Measurements from ENCODE around the gene LRCH3.

The LRCH3 gene

GRCh38 chr3:197791113-197791891, at the start of gene LRCH3:
LRCH3 (plus strand) TSS chr3:197791254; CDS start chr3:197791279, 25 bp downstream.
- Histone ChIP-seq H3K79me2 (ENCODE audit: control insufficient read depth, low read length) (peaks cover 58% of the 10 kb centered on the region), H3K27me3 (ENCODE audit: control insufficient read depth, low read length) (no peaks in the 10 kb centered on the region), H3F3A (ENCODE audit: control insufficient read depth, insufficient read depth) (peaks cover 19% of the 10 kb centered on the region), H3K36me3 (ENCODE audit: control insufficient read depth, low read length) (peaks cover 4% of the 10 kb centered on the region), H3K27ac (ENCODE audit: low read depth, low read length) (peak within 1 kb of the TSS; percentile 79), H4K20me1 (ENCODE audit: control insufficient read depth, insufficient read depth, low read depth, low read length) (peaks cover under 1% of the 10 kb centered on the region), H3K4me2 (ENCODE audit: low read length) (peak within 1 kb of the TSS; percentile 74), H3K4me3 (ENCODE audit: low read length) (peak within 1 kb of the TSS; percentile 91), H3K9me2 (replicated peaks; ENCODE audit: control insufficient read depth, low read length) (no peaks in the 10 kb centered on the region), H3K4me1 (ENCODE audit: control insufficient read depth, low read length) (peaks cover 65% of the 10 kb centered on the region), H3K9me3 (ENCODE audit: control insufficient read depth, insufficient read depth, low read length) (no peaks in the 10 kb centered on the region)
- no peak for TF ChIP-seq CTCF (IDR thresholded peaks at IDR 0.05; ENCODE audit: low read depth, low read length, poor library complexity, severe bottlenecking)
- TF ChIP-seq EZH2phosphoT487 (IDR thresholded peaks at IDR 0.05; ENCODE audit: borderline replicate concordance, low read length) = no peak

GRCh38 chr3:197742787-197743186, 48.3 kb upstream of the LRCH3 start:
- Histone ChIP-seq H3K4me3 (ENCODE audit: low read length) (no peak overlapping the region), H3K4me1 (ENCODE audit: control insufficient read depth, low read length) (peaks cover 22% of the 10 kb centered on the region), H3K9me3 (ENCODE audit: control insufficient read depth, insufficient read depth, low read length) (no peaks in the 10 kb centered on the region), H3K79me2 (ENCODE audit: control insufficient read depth, low read length) (peaks cover 3% of the 10 kb centered on the region), H3F3A (ENCODE audit: control insufficient read depth, insufficient read depth) (peaks cover 10% of the 10 kb centered on the region), H4K20me1 (ENCODE audit: control insufficient read depth, insufficient read depth, low read depth, low read length) (no peaks in the 10 kb centered on the region), H3K27ac (ENCODE audit: low read depth, low read length) (no peak overlapping the region), H3K4me2 (ENCODE audit: low read length) (no peak overlapping the region), H3K27me3 (ENCODE audit: control insufficient read depth, low read length) (no peaks in the 10 kb centered on the region), H3K36me3 (ENCODE audit: control insufficient read depth, low read length) (no peaks in the 10 kb centered on the region), H3K9me2 (replicated peaks; ENCODE audit: control insufficient read depth, low read length) (no peaks in the 10 kb centered on the region)
- no peak for TF ChIP-seq EZH2phosphoT487 (IDR thresholded peaks at IDR 0.05; ENCODE audit: borderline replicate concordance, low read length)
- TF ChIP-seq CTCF (IDR thresholded peaks at IDR 0.05; ENCODE audit: low read depth, low read length, poor library complexity, severe bottlenecking) = no peak

GRCh38 chr3:197746209-197746608, 44.8 kb upstream of the LRCH3 start:
- no peak overlapping the region for H3K4me2 ChIP-seq (ENCODE audit: low read length)
- H3F3A ChIP-seq (ENCODE audit: control insufficient read depth, insufficient read depth) = peaks cover 17% of the 10 kb centered on the region
- H3K9me2 ChIP-seq (replicated peaks; ENCODE audit: control insufficient read depth, low read length) = no peaks in the 10 kb centered on the region
- H3K79me2 ChIP-seq (ENCODE audit: control insufficient read depth, low read length) = peaks cover 14% of the 10 kb centered on the region
- no peaks in the 10 kb centered on the region for H4K20me1 ChIP-seq (ENCODE audit: control insufficient read depth, insufficient read depth, low read depth, low read length)
- no peak for TF ChIP-seq EZH2phosphoT487 (IDR thresholded peaks at IDR 0.05; ENCODE audit: borderline replicate concordance, low read length)
- TF ChIP-seq CTCF (IDR thresholded peaks at IDR 0.05; ENCODE audit: low read depth, low read length, poor library complexity, severe bottlenecking) = no peak
- no peaks in the 10 kb centered on the region for H3K9me3 ChIP-seq (ENCODE audit: control insufficient read depth, insufficient read depth, low read length)
- H3K4me3 ChIP-seq (ENCODE audit: low read length) = no peak overlapping the region
- peaks cover 10% of the 10 kb centered on the region for H3K36me3 ChIP-seq (ENCODE audit: control insufficient read depth, low read length)
- no peak overlapping the region for H3K27ac ChIP-seq (ENCODE audit: low read depth, low read length)
- no peaks in the 10 kb centered on the region for H3K27me3 ChIP-seq (ENCODE audit: control insufficient read depth, low read length)
- H3K4me1 ChIP-seq (ENCODE audit: control insufficient read depth, low read length) = peaks cover 26% of the 10 kb centered on the region
